ENCODE results near the gene TMEM115. TPM values are rescaled to one million over a fixed set of nuclear protein-coding genes. Genes with fewer than 3 reads are reported as not detected.

The TMEM115 gene
- total and polyA plus RNA-seq, 2 donors (not counting 3 experiments of a cell fraction or from before 2014, with no cell fraction given), result 44.7 to 65.5 TPM

DNA sequence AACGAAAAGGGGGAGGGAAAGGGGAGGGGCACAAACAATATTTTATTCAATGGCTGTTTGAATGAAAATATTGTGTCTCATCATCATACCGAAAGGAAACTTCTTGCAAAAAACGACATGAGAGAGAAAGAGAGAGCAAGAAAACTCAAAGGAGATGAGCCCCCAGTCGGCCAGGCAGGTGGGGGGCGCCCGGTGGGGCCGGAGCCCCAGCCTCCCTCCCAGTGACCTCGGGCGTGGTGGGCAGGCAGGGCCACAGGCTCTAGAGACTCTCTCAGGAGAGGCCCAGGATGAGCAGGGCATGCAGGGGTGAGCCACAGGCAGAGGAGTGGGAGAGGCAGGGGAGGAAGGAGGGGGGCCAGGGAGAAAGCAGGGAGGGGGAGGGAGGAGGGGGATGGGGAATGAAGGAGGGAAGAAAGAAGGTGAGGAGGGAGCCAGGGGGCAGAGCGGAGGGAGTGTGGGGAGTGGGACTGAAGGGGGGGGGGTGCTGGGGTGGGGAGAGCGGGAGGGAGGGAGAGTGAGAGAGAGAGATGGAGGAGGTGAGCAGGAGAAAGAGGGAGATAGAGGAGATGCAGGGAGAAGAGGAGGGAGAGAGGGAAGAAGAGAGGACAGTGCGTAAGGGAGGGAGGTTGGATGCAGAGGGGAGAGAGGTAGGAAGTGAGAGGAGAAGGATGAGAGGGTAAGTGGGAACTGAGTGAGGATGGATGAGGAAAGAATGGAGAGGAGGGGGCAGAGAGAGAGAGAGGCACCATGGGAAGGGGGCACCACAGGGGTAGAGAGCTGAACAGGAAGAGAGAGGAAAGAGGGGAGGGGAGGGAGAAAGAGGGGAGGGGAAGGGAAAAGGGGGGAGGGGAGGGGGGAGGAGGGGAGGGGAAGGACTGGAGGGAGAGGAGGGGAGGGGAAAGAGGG, 14.1 kb upstream of the TMEM115 start:
- FAIRE-seq (no peak), DNase-seq (ENCODE audit: low read depth, low spot score) (no peak)
- Histone ChIP-seq H4K20me1 (replicated peaks; ENCODE audit: control insufficient read depth, extremely low read depth, insufficient read depth, low read length) (no peaks in the 10 kb centered on the region), H3K36me3 (ENCODE audit: control insufficient read depth in 2 of 2, extremely low read depth in 1 of 2, insufficient read depth in 2 of 2, low read length in 2 of 2) (no peaks in the 10 kb centered on the region), H3K9ac (replicated peaks; ENCODE audit: extremely low read depth, insufficient read depth, low read length) (no peak overlapping the region), H3K27ac (ENCODE audit: insufficient read depth, low read depth, low read length) (no peak overlapping the region), H3K9me1 (replicated peaks; ENCODE audit: control insufficient read depth, extremely low read depth, insufficient read depth, low read length) (no peaks in the 10 kb centered on the region), H3K79me2 (ENCODE audit: control insufficient read depth, insufficient read depth, low read length) (no peaks in the 10 kb centered on the region), H3K4me1 (ENCODE audit: control insufficient read depth, extremely low read depth, insufficient read depth, low read length) (no peaks in the 10 kb centered on the region), H3K4me2 (ENCODE audit: insufficient read depth, low read length) (no peak overlapping the region), H3K27me3 (ENCODE audit: control insufficient read depth in 2 of 2, insufficient read depth in 2 of 2, low read length in 2 of 2) (peaks cover 0 to 2% of the 10 kb centered on the region in 2 experiments), H2AFZ (ENCODE audit: low read depth, low read length) (no peak overlapping the region), H3K4me3 (replicated peaks in 1 of 3; ENCODE audit: insufficient read depth in 1 of 3, low read depth in 1 of 3, low read length in 3 of 3) (no peak overlapping the region), H3K9me3 (replicated peaks; ENCODE audit: control insufficient read depth, insufficient read depth, low read length) (no peaks in the 10 kb centered on the region)
- ChIA-PET POLR2A (no interaction called here), CTCF (interaction anchor here (1.3 kb wide), 1 partner anchor 169 kb away, joined by 3 read pairs; no protein-coding TSS in a partner anchor)
- no TSS peak for BruUV-seq (replicated peaks)
- dilution Hi-C loops (cut with MboI; ENCODE audit: extremely low pct_ligation_motif_present, low sequenced_read_pairs) (no loop called here), intact Hi-C loops (cut with micrococcal nuclease) (no loop called here)
- TF ChIP-seq, protein P1, sequence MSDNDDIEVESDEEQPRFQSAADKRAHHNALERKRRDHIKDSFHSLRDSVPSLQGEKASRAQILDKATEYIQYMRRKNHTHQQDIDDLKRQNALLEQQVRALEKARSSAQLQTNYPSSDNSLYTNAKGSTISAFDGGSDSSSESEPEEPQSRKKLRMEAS (IDR thresholded peaks at IDR 0.05; ENCODE audit: insufficient read depth, insufficient read length), result no peak
- no peak for TF ChIP-seq POLR2AphosphoS5 (IDR thresholded peaks at IDR 0.05; ENCODE audit: insufficient read depth, low read depth, low read length)
- no peak for TF ChIP-seq GATA2 (IDR thresholded peaks at IDR 0.05; ENCODE audit: insufficient read depth, insufficient read length, low read depth, low read length)
- TF ChIP-seq, protein P2, sequence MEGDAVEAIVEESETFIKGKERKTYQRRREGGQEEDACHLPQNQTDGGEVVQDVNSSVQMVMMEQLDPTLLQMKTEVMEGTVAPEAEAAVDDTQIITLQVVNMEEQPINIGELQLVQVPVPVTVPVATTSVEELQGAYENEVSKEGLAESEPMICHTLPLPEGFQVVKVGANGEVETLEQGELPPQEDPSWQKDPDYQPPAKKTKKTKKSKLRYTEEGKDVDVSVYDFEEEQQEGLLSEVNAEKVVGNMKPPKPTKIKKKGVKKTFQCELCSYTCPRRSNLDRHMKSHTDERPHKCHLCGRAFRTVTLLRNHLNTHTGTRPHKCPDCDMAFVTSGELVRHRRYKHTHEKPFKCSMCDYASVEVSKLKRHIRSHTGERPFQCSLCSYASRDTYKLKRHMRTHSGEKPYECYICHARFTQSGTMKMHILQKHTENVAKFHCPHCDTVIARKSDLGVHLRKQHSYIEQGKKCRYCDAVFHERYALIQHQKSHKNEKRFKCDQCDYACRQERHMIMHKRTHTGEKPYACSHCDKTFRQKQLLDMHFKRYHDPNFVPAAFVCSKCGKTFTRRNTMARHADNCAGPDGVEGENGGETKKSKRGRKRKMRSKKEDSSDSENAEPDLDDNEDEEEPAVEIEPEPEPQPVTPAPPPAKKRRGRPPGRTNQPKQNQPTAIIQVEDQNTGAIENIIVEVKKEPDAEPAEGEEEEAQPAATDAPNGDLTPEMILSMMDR (IDR thresholded peaks at IDR 0.05; ENCODE audit: extremely low read depth in 1 of 2, insufficient read depth in 1 of 2, low read depth in 1 of 2, low read length in 2 of 2), result no peak
- TF ChIP-seq POLR2A (IDR thresholded peaks at IDR 0.05; ENCODE audit: low read depth, low read length), result no peak
- no peak for TF ChIP-seq JUN (IDR thresholded peaks at IDR 0.05; ENCODE audit: borderline replicate concordance, insufficient read depth, insufficient read length, low read depth)
- no peak for TF ChIP-seq EZH2 (IDR thresholded peaks at IDR 0.05; ENCODE audit: borderline replicate concordance, low read depth, low read length, severe bottlenecking)
- no peak for TF ChIP-seq MYC (IDR thresholded peaks at IDR 0.05; ENCODE audit: low read depth, low read length)
